HUES48 (cell line): ENCODE results near the gene FOXD4L6.
"Not testable (repeated sequence)": the region's sequence is repeated elsewhere in the genome, so short reads cannot be mapped to it uniquely, and the experiment has no call there.

ENCODE experiments used
- H3K27ac ChIP-seq: one replicate; pipeline ENCODE4 v1.7.0; 2013; ENCODE audit warnings: low read depth, low read length, inconsistent platforms
- H3K27me3 ChIP-seq: 2 replicates; pipeline ENCODE4 v1.6.1; 2013; ENCODE audit warnings: mild to moderate bottlenecking, low read length; ENCODE audit not compliant: control insufficient read depth, insufficient read depth
- H3K36me3 ChIP-seq: 2 replicates; pipeline ENCODE4 v1.6.1; 2013; ENCODE audit warnings: low read length; ENCODE audit not compliant: control insufficient read depth, insufficient read depth
- H3K4me1 ChIP-seq: 2 replicates; pipeline ENCODE4 v1.6.1; 2013; ENCODE audit warnings: mild to moderate bottlenecking, low read length; ENCODE audit not compliant: control insufficient read depth, insufficient read depth
- H3K4me3 ChIP-seq: 2 replicates; pipeline ENCODE4 v1.5.1; 2013; ENCODE audit warnings: mild to moderate bottlenecking, low read depth, low read length
- H3K9ac ChIP-seq: 2 replicates; pipeline ENCODE4 v1.6.1; 2013; ENCODE audit warnings: mild to moderate bottlenecking, low read depth, low read length, moderate library complexity
- H3K9me3 ChIP-seq: 2 replicates; pipeline ENCODE4 v1.6.1; 2013; ENCODE audit warnings: low read length; ENCODE audit not compliant: control insufficient read depth, insufficient read depth

Gene FOXD4L6

DNA sequence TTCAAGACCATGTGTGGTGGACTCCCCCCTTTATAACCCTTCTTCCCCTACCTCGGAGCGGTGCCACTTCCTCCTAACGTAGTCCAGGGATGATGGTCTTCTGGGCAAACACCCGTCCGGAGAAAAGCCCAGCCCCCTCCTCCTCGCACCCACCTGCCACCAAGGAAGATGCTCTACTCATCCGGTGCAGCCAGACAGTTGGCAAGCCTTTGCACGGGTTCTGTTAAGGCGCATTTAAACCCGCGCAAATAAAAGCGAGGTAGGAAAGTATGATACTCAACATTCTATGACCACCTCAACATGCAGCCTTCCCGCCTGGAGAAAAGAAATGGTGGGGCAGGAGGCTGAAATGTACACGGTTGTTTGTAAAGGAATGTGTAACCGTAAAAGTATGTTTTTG is at the start of gene FOXD4L6:
TSS of gene FOXD4L6 (minus strand) at position 101 of the 400 bp plus-strand sequence. CDS start 298 bp downstream, outside the sequence.
- not testable (repeated sequence) for H3K4me3 ChIP-seq, H3K9ac ChIP-seq, H3K9me3 ChIP-seq, H3K27me3 ChIP-seq, H3K27ac ChIP-seq, H3K36me3 ChIP-seq, H3K4me1 ChIP-seq

DNA sequence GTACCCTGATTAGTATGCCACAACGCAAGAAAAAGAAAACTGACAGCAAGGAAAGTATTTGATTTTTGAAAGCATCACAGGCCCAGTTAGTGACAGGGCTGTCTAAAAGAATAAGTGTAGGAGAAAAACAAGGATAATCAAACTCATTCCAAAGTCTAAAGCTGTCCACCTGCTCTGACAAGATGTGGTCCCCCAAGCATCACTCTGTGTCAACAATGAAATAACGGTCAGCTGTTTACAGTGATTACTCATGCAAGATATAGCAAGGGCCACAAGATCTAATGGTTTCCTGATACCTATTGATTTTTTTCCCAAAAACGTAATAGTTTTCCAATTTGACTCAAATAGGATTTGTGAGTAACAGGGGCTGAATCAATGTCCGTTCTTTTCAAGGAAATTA is 46.5 kb upstream of the FOXD4L6 start:
- not testable (repeated sequence) for H3K9ac ChIP-seq, H3K4me1 ChIP-seq, H3K9me3 ChIP-seq, H3K36me3 ChIP-seq, H3K27ac ChIP-seq, H3K27me3 ChIP-seq, H3K4me3 ChIP-seq

DNA sequence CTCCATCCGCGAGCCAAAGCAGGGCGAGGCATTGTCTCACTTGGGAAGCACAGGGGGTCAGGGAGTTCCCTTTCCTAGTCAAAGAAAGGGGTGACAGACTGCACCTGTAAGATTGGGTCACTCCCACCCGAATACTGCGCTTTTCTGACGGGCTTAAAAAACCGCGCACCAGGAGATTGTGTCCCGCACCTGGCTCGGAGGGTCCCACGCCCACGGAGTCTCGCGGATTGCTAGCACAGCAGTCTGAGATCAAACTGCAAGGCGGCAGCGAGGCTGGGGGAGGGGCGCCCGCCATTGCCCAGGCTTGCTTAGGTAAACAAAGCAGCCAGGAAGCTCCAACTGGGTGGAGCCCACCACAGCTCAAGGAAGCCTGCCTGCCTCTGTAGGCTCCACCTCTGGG is 21.6 kb upstream of the FOXD4L6 start:
- not testable (repeated sequence) for H3K36me3 ChIP-seq, H3K9ac ChIP-seq, H3K27me3 ChIP-seq, H3K9me3 ChIP-seq, H3K4me3 ChIP-seq, H3K4me1 ChIP-seq, H3K27ac ChIP-seq

DNA sequence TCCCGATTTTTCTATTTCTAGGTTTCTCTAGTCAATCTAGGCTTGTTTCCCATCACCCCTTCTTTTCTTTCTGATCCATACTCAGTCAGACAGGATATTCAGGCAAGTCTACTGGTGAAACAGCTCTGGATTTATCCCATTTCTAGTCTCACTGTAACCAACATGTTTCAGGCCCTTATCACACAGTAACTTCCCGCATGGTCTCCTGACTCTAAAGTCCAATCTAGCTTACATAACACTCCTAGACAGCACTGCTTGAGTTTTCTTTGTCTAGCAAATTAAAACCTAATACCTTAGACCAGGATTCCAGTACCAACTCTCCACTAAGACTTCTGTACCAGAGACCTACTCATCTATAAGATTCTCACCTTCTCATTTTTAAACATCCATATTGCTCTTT is 13.4 kb upstream of the FOXD4L6 start:
- not testable (repeated sequence) for H3K27me3 ChIP-seq, H3K9ac ChIP-seq, H3K9me3 ChIP-seq, H3K4me1 ChIP-seq, H3K27ac ChIP-seq, H3K36me3 ChIP-seq, H3K4me3 ChIP-seq

DNA sequence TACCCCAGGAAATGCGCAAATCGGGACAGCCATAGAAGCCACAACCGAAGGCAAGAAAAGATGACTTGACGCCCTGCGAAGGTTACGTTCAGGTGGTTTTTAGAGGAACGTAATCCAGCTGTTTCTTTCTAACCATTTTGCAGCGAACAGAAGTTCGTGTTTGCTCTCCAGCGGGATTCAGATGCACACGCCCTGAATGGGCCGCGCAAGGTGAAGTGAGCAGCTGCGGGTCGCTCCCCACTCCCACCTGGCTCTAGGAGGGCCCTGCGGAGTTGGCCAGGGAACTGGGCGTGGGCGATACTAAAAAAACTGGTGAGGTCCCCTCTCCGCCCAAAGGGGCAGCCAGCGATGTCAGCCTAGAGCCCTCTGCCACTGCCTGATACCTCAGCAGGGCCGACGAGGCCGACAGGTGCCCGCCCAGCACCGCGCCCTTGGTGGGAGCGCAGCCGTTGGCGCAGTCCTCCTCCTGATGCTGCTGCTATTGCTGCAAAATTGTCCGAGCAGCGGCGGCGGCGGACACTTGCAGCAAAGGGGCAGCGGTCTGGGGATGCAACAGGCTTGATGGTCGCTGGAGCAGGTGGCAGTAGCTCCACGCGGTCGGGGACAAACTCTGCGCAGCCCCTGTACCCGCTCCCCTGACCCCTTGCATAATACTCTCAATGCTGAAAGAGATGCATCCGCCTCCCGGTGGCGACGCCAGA is 1.6 kb downstream of the FOXD4L6 start:
- H3K4me1 ChIP-seq, H3K9me3 ChIP-seq, H3K36me3 ChIP-seq, H3K4me3 ChIP-seq, H3K9ac ChIP-seq, H3K27ac ChIP-seq: not testable (repeated sequence)
- H3K27me3 ChIP-seq = peaks cover 16% of the 10 kb centered on the region

DNA sequence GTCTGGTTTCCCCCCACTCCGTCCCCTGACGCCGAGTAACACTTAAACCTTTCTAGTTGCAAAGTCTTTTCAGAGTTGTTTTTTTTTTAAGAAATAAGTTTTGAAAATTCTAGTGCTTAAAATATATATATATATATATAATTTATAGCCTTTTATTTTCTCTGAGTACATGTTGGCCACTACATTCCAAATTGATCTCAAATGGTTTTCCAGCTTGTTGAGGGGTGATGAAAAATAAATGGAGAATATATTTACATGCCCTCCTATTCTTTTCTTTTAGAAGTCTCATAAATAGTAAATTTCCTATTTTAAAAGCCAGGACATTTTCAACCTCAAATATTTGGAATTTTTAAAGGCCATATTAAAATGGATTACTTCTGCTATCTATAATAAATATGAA is 2.5 kb downstream of the FOXD4L6 start:
- H3K9me3 ChIP-seq, H3K36me3 ChIP-seq, H3K4me3 ChIP-seq, H3K27ac ChIP-seq, H3K4me1 ChIP-seq, H3K9ac ChIP-seq: not testable (repeated sequence)
- H3K27me3 ChIP-seq = peaks cover 16% of the 10 kb centered on the region

DNA sequence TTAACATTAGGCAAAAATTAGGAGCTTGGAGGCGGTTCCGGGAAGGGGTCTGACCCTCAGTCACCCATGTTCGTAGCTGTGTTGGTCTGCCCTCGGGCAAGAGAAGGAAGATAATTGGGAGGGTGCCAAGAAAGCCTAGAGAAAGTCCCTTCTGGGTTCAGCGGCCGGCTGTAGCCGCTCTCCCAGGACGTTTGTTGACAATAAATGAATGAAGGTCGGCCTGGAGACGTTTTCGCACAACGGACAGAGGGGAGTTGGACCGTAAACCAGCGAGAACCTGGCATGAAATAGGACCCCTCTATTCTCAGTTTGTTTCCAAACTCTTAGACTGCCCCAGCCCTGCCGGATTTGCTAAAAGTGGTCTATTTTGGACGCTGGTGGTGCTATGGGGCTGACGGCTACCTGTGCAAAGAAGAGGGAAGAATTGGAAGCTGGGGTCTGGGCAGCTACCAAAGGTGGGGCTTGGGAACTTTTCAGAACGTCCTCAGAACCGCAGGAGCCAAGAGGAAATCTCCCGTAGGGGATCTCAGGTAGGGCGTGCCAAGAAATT is 3.3 kb downstream of the FOXD4L6 start:
- H3K27ac ChIP-seq, H3K36me3 ChIP-seq, H3K4me3 ChIP-seq, H3K9me3 ChIP-seq, H3K9ac ChIP-seq, H3K4me1 ChIP-seq: not testable (repeated sequence)
- peaks cover 20% of the 10 kb centered on the region for H3K27me3 ChIP-seq

DNA sequence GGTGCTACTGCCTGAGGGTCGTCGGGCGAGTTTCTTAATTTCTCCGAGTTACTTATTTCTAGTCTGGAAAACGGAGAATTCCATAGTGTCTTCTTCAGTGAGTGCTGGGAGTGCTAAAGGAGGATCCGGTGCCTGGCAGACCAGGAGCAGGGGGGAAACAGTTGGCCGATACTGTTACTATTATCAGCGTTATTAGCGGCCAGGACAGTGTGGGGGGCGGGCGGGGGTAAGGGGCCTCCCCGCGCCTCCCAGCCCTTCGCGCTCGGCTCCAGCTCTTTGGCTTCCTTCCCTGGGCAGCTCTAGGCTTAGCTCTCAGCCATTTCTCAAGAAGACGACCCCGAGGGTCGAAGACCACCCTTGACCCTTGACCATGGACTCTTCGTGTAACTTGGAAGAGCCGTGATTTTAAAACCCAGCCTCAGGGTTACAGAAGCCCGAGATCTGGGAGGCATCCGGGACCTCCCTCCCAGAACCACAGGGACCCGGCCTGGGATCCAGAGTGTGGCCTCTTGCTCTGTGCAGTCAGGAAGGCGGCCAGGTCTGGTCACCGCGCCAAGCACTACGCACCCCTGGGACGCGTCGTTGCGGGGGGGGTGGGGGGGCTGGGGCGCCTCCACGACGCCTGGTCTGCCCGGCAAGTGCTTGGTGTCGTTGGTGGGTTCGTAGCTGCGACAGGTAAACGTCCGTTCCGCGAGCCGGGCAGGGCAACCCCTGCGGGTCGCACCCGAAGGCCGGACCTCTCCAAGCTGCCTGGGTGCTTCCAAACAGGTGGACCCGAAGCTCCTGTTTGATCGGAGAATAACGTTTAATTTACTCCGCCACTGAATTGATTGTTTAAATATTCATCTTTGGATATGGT is 4.0 kb downstream of the FOXD4L6 start:
- H3K4me1 ChIP-seq, H3K9me3 ChIP-seq, H3K27ac ChIP-seq, H3K4me3 ChIP-seq, H3K36me3 ChIP-seq, H3K9ac ChIP-seq: not testable (repeated sequence)
- peaks cover 22% of the 10 kb centered on the region for H3K27me3 ChIP-seq

DNA sequence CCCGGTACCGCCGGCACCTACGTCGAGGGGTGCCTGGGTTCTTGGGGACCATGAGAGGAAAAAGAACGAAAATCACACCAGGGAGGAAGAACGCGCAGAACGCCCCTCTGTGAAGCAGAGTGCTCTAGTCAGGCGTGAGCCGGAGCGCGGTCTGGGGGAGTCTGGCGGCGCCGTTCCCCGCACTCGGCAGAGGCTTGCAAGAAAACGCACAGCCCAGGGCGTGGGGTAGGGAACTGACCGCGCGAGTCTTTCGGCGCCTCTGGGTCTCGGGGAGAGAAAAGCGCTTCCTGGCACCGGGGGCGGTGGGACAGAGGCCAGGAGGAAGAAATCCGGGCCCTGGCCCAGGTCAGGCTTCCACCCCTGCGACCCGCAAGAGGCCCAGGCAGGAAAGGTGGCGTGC is 4.7 kb downstream of the FOXD4L6 start:
- H3K36me3 ChIP-seq, H3K4me1 ChIP-seq: not testable (repeated sequence)
- peaks cover 25% of the 10 kb centered on the region for H3K27me3 ChIP-seq

DNA sequence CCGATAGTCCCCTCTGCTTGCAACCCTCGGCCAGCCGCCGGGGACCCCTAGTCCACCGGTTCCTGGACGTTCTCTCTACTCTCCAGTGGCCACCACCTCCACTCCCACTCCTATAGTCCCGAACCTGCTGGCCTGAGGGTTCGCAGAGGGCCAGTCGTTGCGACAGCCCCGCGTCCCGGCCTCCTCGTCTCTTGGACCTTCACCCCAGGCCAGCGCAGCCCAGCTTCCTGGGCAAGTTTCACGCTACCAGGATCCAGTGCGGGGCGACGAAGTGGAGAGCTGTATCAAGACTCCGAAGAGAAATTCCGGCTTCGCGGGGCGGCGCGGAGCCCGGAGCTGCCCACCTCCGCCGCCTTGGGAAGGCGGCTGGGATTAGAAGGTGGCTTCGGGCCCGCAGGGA is 5.1 kb downstream of the FOXD4L6 start:
- not testable (repeated sequence) for H3K4me1 ChIP-seq, H3K9ac ChIP-seq, H3K27ac ChIP-seq, H3K36me3 ChIP-seq, H3K9me3 ChIP-seq, H3K4me3 ChIP-seq
- H3K27me3 ChIP-seq = peaks cover 23% of the 10 kb centered on the region

More for the DNA sequence above, 4.7 kb downstream of the FOXD4L6 start:
- H3K4me3 ChIP-seq, H3K27ac ChIP-seq, H3K9ac ChIP-seq, H3K9me3 ChIP-seq: not testable (repeated sequence)

DNA sequence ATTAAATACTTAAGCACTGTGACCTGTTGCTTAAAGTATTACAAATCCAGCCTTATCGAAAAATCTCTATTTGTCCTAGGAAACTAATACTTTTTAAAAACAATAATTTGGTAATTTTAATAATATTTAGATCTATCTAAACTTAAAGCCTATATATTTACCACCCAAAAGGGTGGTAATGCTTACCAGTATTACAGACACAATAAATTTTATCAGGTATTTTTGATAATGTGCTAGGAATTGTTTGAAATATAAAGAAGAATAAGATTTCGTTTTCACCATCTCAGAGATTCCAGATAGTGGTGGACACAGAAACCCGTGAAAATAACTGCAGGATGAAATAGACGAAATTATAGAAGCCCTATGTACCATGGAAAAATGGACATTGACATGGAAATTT is 7.8 kb downstream of the FOXD4L6 start:
- H3K27ac ChIP-seq, H3K4me3 ChIP-seq, H3K36me3 ChIP-seq, H3K4me1 ChIP-seq, H3K9me3 ChIP-seq, H3K9ac ChIP-seq: not testable (repeated sequence)
- peaks cover 20% of the 10 kb centered on the region for H3K27me3 ChIP-seq
